C4-2B (cell line): ENCODE measurements around the gene FGF18.

ENCODE experiments used
- CTCF ChIP-seq: fragments of 450-650 bp; conservative IDR thresholded peaks from 2 replicates; pipeline ENCODE4 v1.5.1; 2017; ENCODE audit warnings: mild to moderate bottlenecking
- ZFX ChIP-seq: fragments of 450-650 bp; IDR thresholded peaks from 2 replicates; pipeline ENCODE4 v1.6.1; 2017

- TF ChIP-seq CTCF: no peak
- TF ChIP-seq ZFX: no peak
These were observed 25.1 kb downstream of the FGF18 start for GRCh38 chr5:171444582-171444981.
